Sigmoid colon (tissue), 4 donors: ENCODE data around the gene SLC49A4.

Experiments used
- EP300 ChIP-seq, 4 donors: sonication (generic); formaldehyde crosslinking; IDR thresholded peaks; one replicate each; pipeline ENCODE4 v1.6.1; 2017; ENCODE audit warnings: antibody characterized with exemption in 4 of 4
- POLR2A ChIP-seq, 2 donors: fragments of 450-650 bp; IDR thresholded peaks; one replicate each; pipeline ENCODE4 v1.6.1; 2016; ENCODE audit warnings: antibody characterized with exemption in 2 of 2, mild to moderate bottlenecking in 2 of 2, moderate library complexity in 2 of 2
- POLR2AphosphoS5 ChIP-seq, 4 donors: sonication (generic); formaldehyde crosslinking; IDR thresholded peaks; one replicate each; pipeline ENCODE4 v1.6.1; 2017; ENCODE audit warnings: antibody characterized with exemption in 4 of 4

- TF ChIP-seq POLR2A (IDR thresholded peaks at IDR 0.05) (no peak), POLR2AphosphoS5 (IDR thresholded peaks at IDR 0.05) (no peak), EP300 (IDR thresholded peaks at IDR 0.05) (no peak)
These were observed 4.5 kb downstream of the SLC49A4 start for GRCh38 chr3:122799322-122799721.
